Nephron progenitor cell (in vitro differentiated cells): Measurements from ENCODE around the gene DSTN.

Experiments used
- DNase-seq: peaks from one replicate; pipeline ENCODE4 v3.0.0; 2021
- H3K27ac Mint-ChIP-seq: 2 replicates; pipeline ENCODE4 v1.8.0; 2021; ENCODE audit warnings: mild to moderate bottlenecking, moderate library complexity, mixed read lengths
- H3K27me3 Mint-ChIP-seq: 2 replicates; pipeline ENCODE4 v1.8.0; 2021; ENCODE audit warnings: mild to moderate bottlenecking, low read depth, mixed read lengths; ENCODE audit not compliant: poor library complexity
- H3K36me3 Mint-ChIP-seq: 2 replicates; pipeline ENCODE4 v1.8.0; 2021; ENCODE audit warnings: low read depth, mixed read lengths
- H3K4me1 Mint-ChIP-seq: 2 replicates; pipeline ENCODE4 v1.8.0; 2021; ENCODE audit warnings: mixed read lengths
- H3K4me3 Mint-ChIP-seq: 2 replicates; pipeline ENCODE4 v1.8.0; 2021; ENCODE audit warnings: mild to moderate bottlenecking, moderate library complexity, mixed read lengths
- H3K9me3 Mint-ChIP-seq: 2 replicates; pipeline ENCODE4 v1.8.0; 2021; ENCODE audit warnings: mild to moderate bottlenecking, moderate library complexity, mixed read lengths
- CTCF ChIP-seq: fragments of 200-600 bp; sonication (generic); IDR thresholded peaks from 2 replicates; pipeline ENCODE4 v1.5.0; 2021; ENCODE audit warnings: antibody characterized with exemption

The DSTN gene

GRCh38 chr20:17584689-17585088, 14.8 kb downstream of the DSTN start:
- H3K4me1 Mint-ChIP-seq, result peaks cover 5% of the 10 kb centered on the region

GRCh38 chr20:17586250-17586649, 16.4 kb downstream of the DSTN start:
- DNase-seq, result no peak
- Mint-ChIP-seq H3K9me3 (no peaks in the 10 kb centered on the region), H3K27ac (no peak overlapping the region), H3K4me3 (no peak overlapping the region), H3K27me3 (no peaks in the 10 kb centered on the region), H3K36me3 (peaks cover 21% of the 10 kb centered on the region), H3K4me1 (peaks cover 5% of the 10 kb centered on the region)
- no peak for TF ChIP-seq CTCF

More at GRCh38 chr20:17584689-17585088, 14.8 kb downstream of the DSTN start:
- H3K4me3 Mint-ChIP-seq, result no peak overlapping the region
- H3K36me3 Mint-ChIP-seq, result peaks cover 33% of the 10 kb centered on the region
- H3K27me3 Mint-ChIP-seq, result no peaks in the 10 kb centered on the region
- no peak for DNase-seq
- no peak for TF ChIP-seq CTCF
- no peak overlapping the region for H3K27ac Mint-ChIP-seq
- H3K9me3 Mint-ChIP-seq, result no peaks in the 10 kb centered on the region

GRCh38 chr20:17587148-17587547, 17.3 kb downstream of the DSTN start:
- no peak overlapping the region for H3K27ac Mint-ChIP-seq
- no peaks in the 10 kb centered on the region for H3K9me3 Mint-ChIP-seq
- H3K36me3 Mint-ChIP-seq, result peaks cover 22% of the 10 kb centered on the region
- no peaks in the 10 kb centered on the region for H3K27me3 Mint-ChIP-seq
- no peak for TF ChIP-seq CTCF
- DNase-seq, result no peak
- peaks cover 5% of the 10 kb centered on the region for H3K4me1 Mint-ChIP-seq
- H3K4me3 Mint-ChIP-seq, result no peak overlapping the region

GRCh38 chr20:17587824-17588223, 17.9 kb downstream of the DSTN start:
- DNase-seq, result no peak
- H3K27me3 Mint-ChIP-seq, result no peaks in the 10 kb centered on the region
- H3K9me3 Mint-ChIP-seq, result no peaks in the 10 kb centered on the region
- H3K4me3 Mint-ChIP-seq, result no peak overlapping the region
- H3K36me3 Mint-ChIP-seq, result peaks cover 20% of the 10 kb centered on the region
- peaks cover 5% of the 10 kb centered on the region for H3K4me1 Mint-ChIP-seq
- H3K27ac Mint-ChIP-seq, result no peak overlapping the region
- TF ChIP-seq CTCF, result no peak

- Mint-ChIP-seq H3K36me3 (peaks cover 27% of the 10 kb centered on the region), H3K27ac (no peak overlapping the region), H3K27me3 (no peaks in the 10 kb centered on the region), H3K4me3 (no peak overlapping the region), H3K4me1 (peaks cover 5% of the 10 kb centered on the region), H3K9me3 (no peaks in the 10 kb centered on the region)
- TF ChIP-seq CTCF, result no peak
- no peak for DNase-seq
Observed at GRCh38 chr20:17589161-17589834, 19.4 kb downstream of the DSTN start.

- Mint-ChIP-seq H3K27me3 (no peaks in the 10 kb centered on the region), H3K36me3 (peaks cover 28% of the 10 kb centered on the region), H3K27ac (no peak overlapping the region), H3K9me3 (no peaks in the 10 kb centered on the region), H3K4me1 (peaks cover 5% of the 10 kb centered on the region), H3K4me3 (no peak overlapping the region)
- no peak for TF ChIP-seq CTCF
- no peak for DNase-seq
Observed at GRCh38 chr20:17590245-17590644, 20.4 kb downstream of the DSTN start.
